Motor neuron (in vitro differentiated cells): ENCODE data around the gene WNT3. TPM values are rescaled to one million over a fixed set of nuclear protein-coding genes. Genes with fewer than 3 reads are reported as not detected.

Experiments
- ATAC-seq, 8 experiments: fragments of 200-7000 bp; cut with Tn5 transposase; replicated peaks in 6 of 8; 2 replicates each; pipeline ENCODE4 v1.8.0; 2021; ENCODE audit warnings: mild to moderate bottlenecking in 8 of 8, moderate library complexity in 8 of 8
- H3K27ac ChIP-seq, 2 donors: fragments of 250-450 bp; sonication (Bioruptor Pico); 2 replicates each; pipeline ENCODE4 v1.9.0; 2021; ENCODE audit warnings: antibody characterized with exemption in 2 of 2, mild to moderate bottlenecking in 2 of 2, moderate library complexity in 1 of 2
- H3K4me1 ChIP-seq, 2 donors: fragments of 250-450 bp; sonication (Bioruptor Pico); replicated peaks in 1 of 2; 2 replicates each; pipeline ENCODE4 v1.6.1; 2021; ENCODE audit warnings: antibody characterized with exemption in 2 of 2, mild to moderate bottlenecking in 2 of 2, moderate library complexity in 1 of 2
- H3K4me3 ChIP-seq, 5 donors: fragments of 250-450 bp; sonication (Bioruptor Pico); 2 replicates each; pipeline ENCODE4 v1.9.0; 2021; ENCODE audit warnings: antibody characterized with exemption in 5 of 5, mild to moderate bottlenecking in 5 of 5, moderate library complexity in 4 of 5
- WGBS, 10 experiments: fragments of 450-650 bp; shearing (Covaris generic); methylation state at CpG; one replicate each; pipeline ENCODE4 v1.0.0; 2022; 5-methylcytosine and 5-hydroxymethylcytosine counted together
- in situ Hi-C, 9 experiments: fragments of 400-800 bp; cut with MboI; loops; one replicate each; pipeline ENCODE4 v1.15.0; 2021; ENCODE audit warnings: low sequenced_read_pairs in 9 of 9, low pct_unique_long_range_greater_than_20kb in 2 of 9; ENCODE audit not compliant: unreplicated experiment in 9 of 9
- total RNA-seq, 8 experiments: library from RNA; unstranded; fragments of 300-600 nt; gene quantifications; 2 replicates each; pipeline versions ENCODE4 v1.2.3 to v1.2.4, GENCODE V29; 2022

The WNT3 gene, protein sequence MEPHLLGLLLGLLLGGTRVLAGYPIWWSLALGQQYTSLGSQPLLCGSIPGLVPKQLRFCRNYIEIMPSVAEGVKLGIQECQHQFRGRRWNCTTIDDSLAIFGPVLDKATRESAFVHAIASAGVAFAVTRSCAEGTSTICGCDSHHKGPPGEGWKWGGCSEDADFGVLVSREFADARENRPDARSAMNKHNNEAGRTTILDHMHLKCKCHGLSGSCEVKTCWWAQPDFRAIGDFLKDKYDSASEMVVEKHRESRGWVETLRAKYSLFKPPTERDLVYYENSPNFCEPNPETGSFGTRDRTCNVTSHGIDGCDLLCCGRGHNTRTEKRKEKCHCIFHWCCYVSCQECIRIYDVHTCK
- 10 to 100 TPM in 1 of 8 experiments, 1 to 10 TPM in 6, under 1 TPM in 1; 0.67 to 30.8 (median 2.1) TPM for total RNA-seq

DNA sequence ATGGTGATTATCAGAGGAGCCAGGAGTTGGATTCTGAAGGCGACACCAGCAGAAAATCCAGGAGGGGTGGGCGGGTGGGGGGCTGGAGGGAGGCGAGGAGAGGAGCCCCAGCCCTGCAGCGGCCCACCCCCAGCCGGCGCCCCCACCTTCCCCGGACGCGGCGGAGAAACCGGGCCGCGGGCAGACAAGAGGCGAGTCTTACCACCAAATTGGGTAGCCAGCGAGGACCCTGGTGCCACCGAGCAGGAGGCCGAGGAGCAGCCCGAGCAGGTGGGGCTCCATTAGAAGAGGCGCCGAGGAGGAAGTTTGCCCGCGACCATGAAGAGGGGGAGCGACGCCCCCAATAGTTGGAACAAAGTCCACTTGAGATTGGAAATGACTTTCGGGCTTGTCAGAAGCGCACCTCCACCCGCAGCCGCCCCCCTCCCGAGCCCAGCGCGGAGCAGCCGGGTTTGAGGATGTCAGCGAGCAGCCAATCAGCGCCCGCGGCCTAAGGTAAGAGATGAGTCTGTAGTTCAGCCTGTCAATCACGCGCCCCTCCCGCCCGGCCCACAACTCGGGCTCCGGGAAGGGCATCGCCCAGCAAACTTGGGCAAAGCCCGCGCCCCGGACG is at the start of gene WNT3:
Gene WNT3 (minus strand): TSS at position 377 of the 613 bp plus-strand sequence. CDS start 95 bp downstream, at position 282.
- ATAC-seq = peak in 6 of 8 experiments; percentile 42 to 67 (median 54)
- no CpG with 5 or more reads among the region's 47 CpGs for WGBS, 10 experiments

DNA sequence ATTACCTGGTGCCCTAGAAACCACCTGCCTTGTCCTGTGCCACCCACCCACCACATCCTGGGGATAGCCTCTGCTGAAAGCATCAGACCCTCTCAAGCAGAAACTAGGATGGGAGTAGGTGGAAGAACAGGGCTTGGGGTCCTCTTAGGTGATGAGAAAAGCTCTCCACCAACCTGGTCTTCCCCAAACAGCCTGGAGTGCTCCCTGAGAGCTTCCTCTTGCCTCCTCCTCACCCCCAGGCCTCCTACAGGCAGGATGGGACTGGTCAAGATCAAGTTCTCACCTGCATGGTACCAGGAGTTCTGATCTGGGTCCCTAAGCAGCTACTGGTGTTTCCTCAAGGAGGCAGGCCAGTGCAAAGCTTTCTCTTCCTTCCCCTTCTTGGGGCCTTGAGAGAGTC is 48.3 kb upstream of the WNT3 start:
- no peaks in the 10 kb centered on the region for H3K4me1 ChIP-seq
- in situ Hi-C loops = no loop called here
- no peak for ATAC-seq
- no peak overlapping the region for H3K27ac ChIP-seq
- H3K4me3 ChIP-seq = no peak overlapping the region

More for the DNA sequence above, at the start of gene WNT3:
- peaks cover 12 to 23% of the 10 kb centered on the region in 2 donors for H3K4me1 ChIP-seq
- H3K27ac ChIP-seq = no peak within 1 kb of the TSS
- peak within 1 kb of the TSS in 1 of 5 donors; percentile 15 for H3K4me3 ChIP-seq
- in situ Hi-C loops = no loop called here

GRCh38 chr17:46866325-46866724 is 47.8 kb upstream of the WNT3 start:
- Histone ChIP-seq H3K27ac (no peak overlapping the region), H3K4me3 (no peak overlapping the region), H3K4me1 (no peaks in the 10 kb centered on the region)
- in situ Hi-C loops = no loop called here
- no peak for ATAC-seq
- 27 to 100% (median 73%) methylated on average over 1 to 5 of the region's 8 CpGs; no CpG with 5 or more reads in 2 of the 10 experiments for WGBS, 10 experiments

- Histone ChIP-seq H3K4me1 (no peaks in the 10 kb centered on the region), H3K4me3 (no peak overlapping the region), H3K27ac (no peak overlapping the region)
- peak in 4 of 8 experiments; percentile 35 to 59 (median 39) for ATAC-seq
- in situ Hi-C loops = no loop called here
- WGBS, 10 experiments = 0 to 40% (median 0%) methylated on average over 1 of the region's 8 CpGs; no CpG with 5 or more reads in 5 of the 10 experiments
These were observed 46.6 kb upstream of the WNT3 start for GRCh38 chr17:46865100-46865499.

GRCh38 chr17:46863383-46864121 is 45.1 kb upstream of the WNT3 start:
- Histone ChIP-seq H3K4me1 (no peaks in the 10 kb centered on the region), H3K4me3 (no peak overlapping the region), H3K27ac (no peak overlapping the region)
- in situ Hi-C loops = no loop called here
- ATAC-seq = no peak
- WGBS, 10 experiments = 0 to 85% (median 65%) methylated on average over 1 to 5 of the region's 8 CpGs; no CpG with 5 or more reads in 3 of the 10 experiments

- no peak overlapping the region for H3K27ac ChIP-seq
- peak in 2 of 8 experiments; percentile 26 to 67 for ATAC-seq
- H3K4me1 ChIP-seq = no peaks in the 10 kb centered on the region
- H3K4me3 ChIP-seq = no peak overlapping the region
- in situ Hi-C loops = no loop called here
- 0 to 62% (median 28%) methylated on average over 2 to 5 of the region's 13 CpGs; no CpG with 5 or more reads in 6 of the 10 experiments for WGBS, 10 experiments
These were observed 44.5 kb upstream of the WNT3 start for GRCh38 chr17:46862949-46863348.

- ATAC-seq = no peak
- Histone ChIP-seq H3K27ac (no peak overlapping the region), H3K4me3 (no peak overlapping the region), H3K4me1 (no peaks in the 10 kb centered on the region)
- in situ Hi-C loops = no loop called here
- WGBS, 10 experiments = 55 to 100% (median 82%) methylated on average over 1 to 5 of the region's 5 CpGs; no CpG with 5 or more reads in 2 of the 10 experiments
These were observed 41.5 kb upstream of the WNT3 start for GRCh38 chr17:46859996-46860395.

DNA sequence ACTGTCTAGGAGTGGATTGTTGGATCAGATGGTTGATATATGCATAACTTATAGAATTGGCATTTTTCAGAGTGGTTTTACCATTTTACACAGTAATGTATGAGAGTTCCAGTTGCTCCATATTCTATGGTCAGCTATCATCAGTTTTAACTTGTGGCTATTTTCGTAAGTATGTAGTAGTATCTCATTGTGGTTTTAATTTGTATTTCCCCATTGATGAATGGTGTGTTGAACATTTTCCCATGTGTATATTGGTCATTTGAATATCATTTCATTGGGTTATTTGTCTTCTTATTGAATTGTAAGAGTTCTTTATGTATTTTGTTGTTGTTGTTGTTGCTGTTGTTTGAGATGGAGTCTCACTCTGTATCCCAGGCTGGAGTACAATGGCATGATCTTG is 39.1 kb upstream of the WNT3 start:
- H3K4me3 ChIP-seq = no peak overlapping the region
- 50 to 100% (median 89%) methylated on average over 1 of the region's 1 CpG; no CpG with 5 or more reads in 2 of the 10 experiments for WGBS, 10 experiments
- H3K4me1 ChIP-seq = peaks cover 0 to under 1% of the 10 kb centered on the region in 2 donors
- in situ Hi-C loops = no loop called here
- no peak overlapping the region for H3K27ac ChIP-seq
- ATAC-seq = no peak

DNA sequence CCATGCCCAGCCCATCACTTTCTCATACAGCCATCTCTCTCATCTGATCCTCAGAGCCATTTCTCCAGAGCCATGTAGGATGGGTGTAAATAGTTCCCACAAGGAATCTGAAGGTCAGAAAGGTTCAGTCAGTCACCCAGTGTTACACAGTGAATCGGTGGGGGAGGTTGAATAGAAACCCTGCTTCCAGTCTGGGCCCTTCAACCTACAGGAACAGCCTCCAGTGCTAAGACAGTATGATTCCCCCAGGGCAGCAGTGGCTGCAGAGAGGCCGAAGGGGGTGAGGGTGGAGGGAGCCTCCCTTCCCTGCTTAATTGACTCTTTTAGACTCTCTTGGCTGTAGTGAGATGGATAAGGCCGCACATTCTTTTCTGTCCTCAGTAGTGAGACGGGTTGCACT is 36.5 kb upstream of the WNT3 start:
- H3K27ac ChIP-seq = no peak overlapping the region
- WGBS, 10 experiments = 44 to 64% (median 50%) methylated on average over 1 to 3 of the region's 4 CpGs; no CpG with 5 or more reads in 7 of the 10 experiments
- H3K4me1 ChIP-seq = peaks cover 0 to 2% of the 10 kb centered on the region in 2 donors
- H3K4me3 ChIP-seq = no peak overlapping the region
- ATAC-seq = no peak
- in situ Hi-C loops = no loop called here

DNA sequence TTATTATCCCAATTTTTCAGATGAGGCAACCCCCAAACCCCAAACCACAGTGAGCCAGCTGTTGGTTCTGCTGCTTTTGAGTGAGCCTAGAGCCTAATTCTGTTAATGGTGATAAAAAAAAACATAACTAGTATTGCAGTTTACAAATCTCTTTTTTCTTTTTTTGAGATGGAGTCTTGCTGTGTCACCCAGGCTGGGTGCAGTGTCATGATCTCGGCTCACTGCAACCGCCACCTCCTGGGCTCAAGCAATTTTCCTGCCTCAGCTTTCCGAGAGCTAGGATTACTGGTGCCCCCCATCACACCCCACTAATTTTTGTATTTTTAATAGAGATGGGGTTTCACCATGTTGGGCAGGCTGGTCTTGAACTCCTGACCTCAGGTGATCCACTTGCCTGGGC is 36.0 kb upstream of the WNT3 start:
- peaks cover 0 to 2% of the 10 kb centered on the region in 2 donors for H3K4me1 ChIP-seq
- WGBS, 10 experiments = 67 to 100% (median 94%) methylated on average over 1 to 2 of the region's 3 CpGs; no CpG with 5 or more reads in 7 of the 10 experiments
- H3K4me3 ChIP-seq = no peak overlapping the region
- in situ Hi-C loops = no loop called here
- no peak for ATAC-seq
- no peak overlapping the region for H3K27ac ChIP-seq

DNA sequence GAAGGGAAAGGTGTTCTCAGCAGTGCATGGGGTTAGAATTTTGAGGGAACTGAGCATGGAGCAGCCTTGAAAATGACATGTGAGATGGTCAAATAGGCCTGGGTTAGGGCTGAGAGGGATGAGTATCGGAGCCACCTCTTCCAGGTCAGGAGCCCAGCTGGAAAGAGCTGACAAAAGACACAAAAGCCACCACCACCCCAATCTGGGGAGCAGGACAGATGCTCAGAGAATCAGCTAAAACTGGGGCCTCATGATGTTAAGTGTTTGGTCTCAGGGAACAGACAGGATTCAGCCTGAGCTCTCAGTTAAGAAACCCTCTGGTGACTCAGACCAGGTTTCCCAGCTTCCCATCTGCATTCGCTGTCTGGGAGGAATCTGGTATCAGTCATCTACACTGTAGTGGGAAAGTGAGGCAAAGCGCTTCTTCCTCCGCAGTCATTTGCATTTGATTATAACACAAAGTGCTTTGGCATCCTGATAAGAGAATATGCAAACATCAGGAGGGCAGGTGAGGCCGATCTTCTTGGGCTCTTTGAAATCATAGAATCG is 35.5 kb upstream of the WNT3 start:
- H3K4me1 ChIP-seq = peaks cover 0 to 2% of the 10 kb centered on the region in 2 donors
- in situ Hi-C loops = no loop called here
- ATAC-seq = peak in 2 of 8 experiments; percentile 42 to 57
- no peak overlapping the region for H3K4me3 ChIP-seq
- WGBS, 10 experiments = 13 to 87% (median 42%) methylated on average over 1 to 5 of the region's 6 CpGs; no CpG with 5 or more reads in 1 of the 10 experiments
- H3K27ac ChIP-seq = no peak overlapping the region

DNA sequence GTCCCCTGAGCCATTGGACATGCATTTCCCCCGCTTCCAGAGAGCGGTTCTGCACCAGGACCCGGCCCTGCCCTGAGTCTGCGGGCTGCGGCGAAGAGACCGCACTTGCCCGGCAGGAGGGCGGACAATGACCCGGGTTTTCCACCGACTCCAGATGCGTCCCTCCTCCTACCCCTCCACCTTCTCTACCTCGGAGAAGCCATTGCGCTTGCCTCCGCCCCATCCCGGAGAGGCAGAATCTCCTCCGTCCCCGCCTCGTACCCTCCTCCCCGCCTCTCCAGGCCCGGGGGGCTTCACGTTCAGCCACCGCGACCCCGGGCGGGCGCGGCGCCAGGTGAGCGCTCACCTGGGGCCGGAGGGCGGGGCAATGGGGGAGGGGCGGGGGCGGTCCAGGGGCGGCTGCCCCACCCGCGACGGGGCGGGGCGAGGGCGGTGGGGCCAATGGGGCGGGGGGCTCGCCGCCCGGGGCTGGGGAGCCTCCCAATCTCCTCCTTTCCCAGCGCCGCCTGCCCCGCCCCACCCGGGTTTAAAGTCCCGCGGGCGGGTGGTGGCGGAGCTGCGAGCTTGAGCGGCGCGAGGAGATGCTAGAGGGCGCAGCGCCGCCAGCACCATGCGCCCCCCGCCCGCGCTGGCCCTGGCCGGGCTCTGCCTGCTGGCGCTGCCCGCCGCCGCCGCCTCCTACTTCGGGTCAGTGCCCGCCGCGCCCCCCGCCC is 32.7 kb upstream of the WNT3 start, which contains the start of gene WNT9B:
Gene WNT9B (plus strand): TSS at position 555 of the 713 bp plus-strand sequence. CDS start 56 bp downstream, at position 611.
- peaks cover 0 to 2% of the 10 kb centered on the region in 2 donors for H3K4me1 ChIP-seq
- in situ Hi-C loops = no loop called here
- peak within 1 kb of the TSS; percentile 37 to 61 (median 42) for H3K4me3 ChIP-seq
- no peak within 1 kb of the TSS for H3K27ac ChIP-seq
- 0 to 2% methylated on average over 1 to 13 of the region's 75 CpGs; no CpG with 5 or more reads in 8 of the 10 experiments for WGBS, 10 experiments
- peak; percentile 58 to 92 (median 88) for ATAC-seq
